Daoy (cell line): ENCODE data around the gene CNGA4. TPM values are rescaled to one million over a fixed set of nuclear protein-coding genes. Genes with fewer than 3 reads are reported as not detected.
"Not testable (repeated sequence)": the region's sequence is repeated elsewhere in the genome, so short reads cannot be mapped to it uniquely, and the experiment has no call there.

Experiments used
- DNase-seq: peaks from one replicate; pipeline ENCODE4 v3.0.0-alpha.2; 2015; ENCODE audit warnings: low read depth
- total RNA-seq: library from RNA; depleted of rRNA; stranded (reverse); fragments of >200 nt; shearing (Covaris generic); gene quantifications from 2 replicates; pipeline ENCODE4 v1.2.3, GENCODE V29; 2014; rRNA removed

The CNGA4 gene
- total RNA-seq, 1 experiment from 2014 or later = not detected

- DNase-seq = no peak
Observed at GRCh38 chr11:6260207-6260726, 21.4 kb downstream of the CNGA4 start.

- DNase-seq = no peak
Observed at GRCh38 chr11:6263662-6264061, 24.8 kb downstream of the CNGA4 start.

DNA sequence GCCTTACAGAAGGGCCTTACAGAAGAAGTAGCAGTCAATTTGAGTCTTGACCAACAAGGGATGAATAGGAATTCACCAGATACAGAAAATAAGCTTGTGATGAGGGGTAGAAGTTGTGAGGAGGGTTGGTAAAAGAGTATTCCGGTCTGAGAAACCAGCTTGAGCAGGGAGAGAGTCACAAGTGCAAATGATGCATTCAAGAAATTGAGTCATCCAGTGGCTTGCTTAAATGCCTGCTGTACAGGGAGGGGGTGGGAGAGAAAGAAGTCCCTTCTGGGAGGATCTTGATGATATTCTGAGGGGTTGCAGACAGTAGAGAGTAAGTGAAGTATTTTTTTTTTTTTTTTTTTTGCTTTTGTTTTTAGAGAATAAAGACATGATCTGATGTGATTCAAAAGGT is 29.9 kb downstream of the CNGA4 start:
- no peak for DNase-seq

DNA sequence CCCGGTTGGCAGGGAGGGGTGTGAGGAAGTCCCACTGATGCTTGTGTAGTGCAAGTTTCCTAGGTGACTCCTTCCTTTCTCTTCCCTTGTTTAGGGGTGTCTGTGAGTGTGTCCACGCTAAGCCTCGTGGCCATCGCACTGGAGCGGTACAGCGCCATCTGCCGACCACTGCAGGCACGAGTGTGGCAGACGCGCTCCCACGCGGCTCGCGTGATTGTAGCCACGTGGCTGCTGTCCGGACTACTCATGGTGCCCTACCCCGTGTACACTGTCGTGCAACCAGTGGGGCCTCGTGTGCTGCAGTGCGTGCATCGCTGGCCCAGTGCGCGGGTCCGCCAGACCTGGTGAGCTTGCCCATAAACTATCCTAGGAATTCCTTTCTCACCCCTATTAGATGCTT is 31.1 kb downstream of the CNGA4 start:
- DNase-seq = no peak

DNA sequence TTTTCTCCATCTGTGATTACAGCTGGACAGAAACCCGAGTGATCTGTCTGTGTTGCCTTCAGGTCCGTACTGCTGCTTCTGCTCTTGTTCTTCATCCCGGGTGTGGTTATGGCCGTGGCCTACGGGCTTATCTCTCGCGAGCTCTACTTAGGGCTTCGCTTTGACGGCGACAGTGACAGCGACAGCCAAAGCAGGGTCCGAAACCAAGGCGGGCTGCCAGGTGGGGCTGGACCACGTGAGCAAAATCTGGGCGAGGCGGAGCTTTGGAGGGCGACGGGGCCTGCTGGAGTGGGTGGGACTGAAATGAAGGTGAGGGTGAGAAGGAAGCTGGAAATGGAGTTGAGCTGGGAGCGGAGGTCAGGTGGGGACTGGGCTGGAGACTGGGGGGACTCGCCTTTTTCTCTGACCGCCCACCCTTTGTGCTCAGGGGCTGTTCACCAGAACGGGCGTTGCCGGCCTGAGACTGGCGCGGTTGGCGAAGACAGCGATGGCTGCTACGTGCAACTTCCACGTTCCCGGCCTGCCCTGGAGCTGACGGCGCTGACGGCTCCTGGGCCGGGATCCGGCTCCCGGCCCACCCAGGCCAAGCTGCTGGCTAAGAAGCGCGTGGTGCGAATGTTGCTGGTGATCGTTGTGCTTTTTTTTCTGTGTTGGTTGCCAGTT is 31.8 kb downstream of the CNGA4 start:
- no peak for DNase-seq

- no peak for DNase-seq
Observed at GRCh38 chr11:6271598-6271997, 32.7 kb downstream of the CNGA4 start.

DNA sequence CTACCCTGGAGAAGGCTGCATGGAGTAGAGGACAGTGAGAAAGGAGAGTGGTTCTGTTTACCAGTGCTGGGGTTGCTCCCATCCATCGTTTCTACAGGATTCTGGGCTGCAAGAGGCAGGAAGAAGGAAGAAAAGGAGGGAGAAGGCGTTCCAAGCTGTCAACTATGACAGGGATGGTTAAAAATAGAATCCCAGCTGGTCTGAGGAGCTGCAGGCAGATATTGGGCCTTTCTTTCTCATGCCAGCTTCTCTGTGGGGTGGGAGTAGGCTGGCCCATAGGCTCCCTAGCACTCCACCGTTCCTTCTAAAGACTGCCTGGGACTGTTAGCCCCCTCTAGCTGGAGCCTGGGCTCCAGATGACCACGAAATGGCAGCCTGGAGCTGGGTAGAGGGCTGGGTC is 34.3 kb downstream of the CNGA4 start:
- DNase-seq = no peak

DNA sequence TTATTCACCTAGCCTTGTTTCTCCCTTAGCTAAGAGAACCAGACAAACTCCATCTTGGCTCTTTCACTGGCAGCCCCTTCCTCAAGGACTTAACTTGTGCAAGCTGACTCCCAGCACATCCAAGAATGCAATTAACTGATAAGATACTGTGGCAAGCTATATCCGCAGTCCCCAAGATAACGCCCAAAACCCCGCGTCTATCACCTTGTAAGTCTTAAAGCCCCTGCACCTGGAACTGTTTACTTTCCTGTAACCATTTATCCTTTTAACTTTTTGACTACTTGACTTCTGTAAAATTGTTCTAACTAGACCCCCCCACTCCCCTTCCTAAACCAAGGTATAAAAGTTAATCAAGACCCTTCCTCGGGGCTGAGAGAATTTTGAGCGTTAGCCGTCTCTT is 41.9 kb downstream of the CNGA4 start:
- not testable (repeated sequence) for DNase-seq

DNA sequence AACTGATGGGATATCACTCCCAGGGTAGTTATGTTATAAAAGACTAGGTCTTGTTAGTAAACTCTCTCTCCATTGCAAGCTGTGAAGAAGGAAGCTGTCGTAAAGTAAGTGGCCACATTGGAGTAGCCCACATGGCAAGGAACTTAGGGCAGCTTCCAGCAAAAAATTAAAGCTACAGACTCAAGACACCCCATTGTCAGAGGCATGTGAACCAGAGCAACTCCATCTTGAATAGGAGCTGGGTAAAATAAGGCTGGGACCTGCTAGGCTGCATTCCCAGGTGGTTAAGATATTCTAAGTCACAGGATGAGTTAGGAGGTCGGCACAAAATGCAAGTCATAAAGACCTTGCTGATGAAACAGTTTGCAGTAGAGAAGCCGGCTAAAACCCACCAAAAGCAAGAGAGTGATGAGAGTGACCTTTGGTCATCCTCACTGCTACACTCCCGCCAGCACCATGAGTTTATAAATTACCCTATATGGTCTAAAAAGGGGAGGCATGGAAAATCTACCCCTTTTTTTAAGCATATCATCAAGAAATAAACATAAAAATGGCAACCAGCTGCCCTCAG is 44.6 kb downstream of the CNGA4 start:
- no peak for DNase-seq

GRCh38 chr11:6284250-6284649 is 45.4 kb downstream of the CNGA4 start:
- DNase-seq = no peak

DNA sequence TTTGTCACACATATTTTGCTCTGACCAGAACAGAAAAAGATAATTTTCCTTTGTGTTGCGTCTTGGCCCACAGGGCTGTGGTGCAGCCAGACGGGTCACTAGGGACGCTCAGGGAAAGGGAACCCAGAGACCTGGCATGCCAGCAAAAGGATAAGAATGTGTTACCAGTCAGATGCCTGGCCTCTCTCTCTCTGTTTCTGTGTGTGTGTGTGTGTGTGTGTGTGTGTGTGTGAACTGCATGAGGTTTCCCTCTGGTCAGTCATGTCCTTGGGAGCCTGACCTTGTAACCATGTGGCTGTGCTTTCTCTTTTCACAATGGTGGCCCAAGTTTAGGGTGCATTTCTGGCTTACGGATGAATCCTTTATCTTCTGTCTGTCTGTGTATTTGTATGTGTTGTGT is 46.1 kb downstream of the CNGA4 start:
- no peak for DNase-seq

Other genes starting within 250 kb of the CNGA4 start
- not detected in 2 replicates for gene OR56A4, start 232.1 kb upstream of the CNGA4 start, total RNA-seq
- under 0.01 TPM in 1 of 2 replicates, not detected in the other for gene OR56A1, start 208.3 kb upstream of the CNGA4 start, total RNA-seq
- not detected in 2 replicates for gene OR56B4, start 131.4 kb upstream of the CNGA4 start, total RNA-seq
- gene OR52B2, start 68.8 kb upstream of the CNGA4 start, total RNA-seq = not detected in 2 replicates
- not detected in 2 replicates for gene OR52W1, start 39.9 kb upstream of the CNGA4 start, total RNA-seq
- gene C11orf42, start 33.5 kb upstream of the CNGA4 start, total RNA-seq = not detected in 2 replicates
- 10.6 and 14.9 TPM in 2 replicates for gene FHIP1B, start 4.5 kb upstream of the CNGA4 start, total RNA-seq
- not detected in 2 replicates for gene CCKBR, start 20.7 kb downstream of the CNGA4 start, total RNA-seq
- 173 and 189 TPM in 2 replicates for gene CAVIN3, start 81.4 kb downstream of the CNGA4 start, total RNA-seq
- 7.5 and 10.9 TPM in 2 replicates for gene SMPD1, start 151.4 kb downstream of the CNGA4 start, total RNA-seq
- 6.2 and 6.7 TPM in 2 replicates for gene APBB1, start 180.0 kb downstream of the CNGA4 start, total RNA-seq
- 0.06 TPM in 1 of 2 replicates, not detected in the other for gene HPX, start 201.9 kb downstream of the CNGA4 start, total RNA-seq
- 9.4 and 16.4 TPM in 2 replicates for gene TRIM3, start 234.9 kb downstream of the CNGA4 start, total RNA-seq
- 42.5 and 58.7 TPM in 2 replicates for gene ARFIP2, start 242.2 kb downstream of the CNGA4 start, total RNA-seq
- gene TIMM10B, start 242.4 kb downstream of the CNGA4 start, total RNA-seq = 24.7 and 43.4 TPM in 2 replicates